HepG2 (cell line): ENCODE data around the gene TBC1D24. TPM values are rescaled to one million over a fixed set of nuclear protein-coding genes. Genes with fewer than 3 reads are reported as not detected.

ENCODE experiments used
- ELF1 ChIP-seq: sonication (generic); formaldehyde crosslinking; IDR thresholded peaks from 2 replicates; pipeline ENCODE4 v1.4.0; 2020; ENCODE audit warnings: missing genetic modification reagents
- MIER2 ChIP-seq: IDR thresholded peaks from 2 replicates; pipeline ENCODE4 v1.6.1; 2016; ENCODE audit warnings: missing biosample characterization, missing genetic modification reagents
- PAX8 ChIP-seq: sonication (generic); formaldehyde crosslinking; IDR thresholded peaks from 2 replicates; pipeline ENCODE4 v1.8.0; 2022; ENCODE audit warnings: mild to moderate bottlenecking, missing genetic modification reagents, borderline replicate concordance
- ZNF33B ChIP-seq: sonication (generic); formaldehyde crosslinking; IDR thresholded peaks from 2 replicates; pipeline ENCODE4 v1.5.1; 2020; ENCODE audit warnings: mild to moderate bottlenecking, missing genetic modification reagents
- ZNF570 ChIP-seq: sonication (generic); formaldehyde crosslinking; IDR thresholded peaks from 2 replicates; pipeline ENCODE4 v1.4.0; 2020; ENCODE audit warnings: mild to moderate bottlenecking, missing genetic modification reagents, borderline replicate concordance
- ZNF597 ChIP-seq: sonication (generic); formaldehyde crosslinking; IDR thresholded peaks from 2 replicates; pipeline ENCODE4 v1.5.0; 2020; ENCODE audit warnings: missing genetic modification reagents
- ZNF609 ChIP-seq: sonication (generic); formaldehyde crosslinking; IDR thresholded peaks from 2 replicates; pipeline ENCODE4 v1.4.0; 2020; ENCODE audit warnings: mild to moderate bottlenecking, missing genetic modification reagents, borderline replicate concordance
- ZNF678 ChIP-seq: sonication (generic); formaldehyde crosslinking; IDR thresholded peaks from 2 replicates; pipeline ENCODE4 v1.4.0; 2020; ENCODE audit warnings: mild to moderate bottlenecking, missing genetic modification reagents
- ZNF773 ChIP-seq: sonication (generic); formaldehyde crosslinking; IDR thresholded peaks from 2 replicates; pipeline ENCODE4 v1.4.0; 2020; ENCODE audit warnings: missing genetic modification reagents, borderline replicate concordance
- ZNF816 ChIP-seq: sonication (generic); formaldehyde crosslinking; IDR thresholded peaks from 2 replicates; pipeline ENCODE4 v1.8.0; 2022; ENCODE audit warnings: missing genetic modification reagents, mild to moderate bottlenecking, borderline replicate concordance
- ZSCAN12 ChIP-seq: sonication (generic); formaldehyde crosslinking; IDR thresholded peaks from 2 replicates; pipeline ENCODE4 v1.9.0; 2021; ENCODE audit warnings: mild to moderate bottlenecking, missing genetic modification reagents
- polyA plus RNA-seq, 8 experiments: library from polyadenylated mRNA; depleted of rRNA in 3 of 8; stranded (reverse) in 7 of 8; unstranded in 1 of 8; fragments of >200 nt; fragmentation: Illumina TruSeq in 4 of 8; extraction: Trizol in 4 of 8; gene quantifications; 2 replicates each; pipeline versions ENCODE4 v1.2.1 to v1.2.3, GENCODE V29; 2011 to 2016; ENCODE audit warnings: low read depth in 4 of 8, missing spikeins in 1 of 8, mixed read lengths in 1 of 8; ENCODE audit not compliant: insufficient read depth in 1 of 8
- total RNA-seq, 5 experiments: library from RNA; depleted of rRNA; stranded (reverse); fragments of >200 nt; fragmentation: Illumina TruSeq; extraction: Trizol; gene quantifications; 2 replicates each; pipeline ENCODE4 v1.2.3, GENCODE V29; 2016; ENCODE audit warnings: low read depth in 1 of 5
- TF ChIP-seq, protein P1 (sequence below), 2 experiments: sonication (generic) in 1 of 2; formaldehyde crosslinking in 1 of 2; IDR thresholded peaks; 2 replicates each; pipeline versions ENCODE4 v1.4.0 to v1.6.1; 2016 to 2020; ENCODE audit warnings: borderline replicate concordance in 1 of 2, low read depth in 1 of 2, mild to moderate bottlenecking in 1 of 2, missing genetic modification reagents in 1 of 2
- TF ChIP-seq, protein P2 (sequence below): sonication (generic); formaldehyde crosslinking; IDR thresholded peaks from 2 replicates; pipeline ENCODE4 v1.8.0; 2022; ENCODE audit warnings: mild to moderate bottlenecking, missing genetic modification reagents, moderate library complexity
- TF ChIP-seq, protein P3 (sequence below): sonication (generic); formaldehyde crosslinking; IDR thresholded peaks from 2 replicates; pipeline ENCODE4 v1.8.0; 2022; ENCODE audit warnings: missing genetic modification reagents, mild to moderate bottlenecking, inconsistent platforms, borderline replicate concordance

The TBC1D24 gene
- total and polyA plus RNA-seq, 2 of the 13 experiments (the other 11 are each of a cell fraction or from before 2014, with no cell fraction given), result 7.7 to 13.7 TPM

DNA sequence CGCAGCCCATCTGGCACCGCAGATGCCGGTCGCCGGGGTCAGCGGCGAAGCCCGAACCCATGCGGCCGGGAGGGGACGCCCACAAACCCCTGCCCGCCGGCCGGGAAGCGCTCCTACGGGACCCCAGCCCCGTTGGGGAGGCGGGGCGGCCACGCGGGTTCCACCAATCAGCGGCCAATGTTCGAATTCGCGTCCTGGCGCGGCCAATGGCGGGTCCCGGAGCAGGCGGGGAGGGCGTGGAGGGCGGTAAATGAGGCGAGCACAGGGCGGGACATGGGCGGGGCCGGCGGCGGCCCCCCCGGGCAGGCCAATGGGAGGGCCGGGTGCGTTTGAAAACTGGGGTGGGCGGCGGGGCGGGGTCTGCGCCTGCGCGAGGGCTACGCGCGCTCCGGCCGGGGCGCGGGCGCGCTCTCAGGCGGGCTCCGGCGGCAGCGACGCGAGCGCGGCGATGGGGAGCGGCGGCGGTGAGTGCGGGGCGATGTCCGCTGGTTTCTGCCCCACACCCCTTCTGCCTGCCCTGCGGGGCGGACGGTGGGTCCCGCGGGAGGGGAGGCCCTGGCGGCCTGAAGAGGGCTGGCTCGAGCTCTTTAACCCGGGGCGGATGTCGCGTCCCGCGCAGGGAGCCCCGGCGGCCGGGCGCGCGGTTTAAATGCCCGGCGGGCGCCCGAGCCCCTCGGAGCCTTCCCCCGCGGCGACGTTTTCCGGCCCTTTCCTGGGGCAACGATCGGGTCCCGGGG, 45.7 kb upstream of the TBC1D24 start, which contains the start of gene CCNF (continued):
- 0 out of 2 replicates have a peak, but pooled peaks have one; percentile 15 for TF ChIP-seq ELF1
- TF ChIP-seq ZNF570 (CRISPR knock-in tag), result no peak; the same call in 1 of the 2 replicates
- 0 out of 2 replicates have a peak, but pooled peaks have one; percentile 59 for TF ChIP-seq PAX8 (CRISPR knock-in tag)
- TF ChIP-seq, protein P1, sequence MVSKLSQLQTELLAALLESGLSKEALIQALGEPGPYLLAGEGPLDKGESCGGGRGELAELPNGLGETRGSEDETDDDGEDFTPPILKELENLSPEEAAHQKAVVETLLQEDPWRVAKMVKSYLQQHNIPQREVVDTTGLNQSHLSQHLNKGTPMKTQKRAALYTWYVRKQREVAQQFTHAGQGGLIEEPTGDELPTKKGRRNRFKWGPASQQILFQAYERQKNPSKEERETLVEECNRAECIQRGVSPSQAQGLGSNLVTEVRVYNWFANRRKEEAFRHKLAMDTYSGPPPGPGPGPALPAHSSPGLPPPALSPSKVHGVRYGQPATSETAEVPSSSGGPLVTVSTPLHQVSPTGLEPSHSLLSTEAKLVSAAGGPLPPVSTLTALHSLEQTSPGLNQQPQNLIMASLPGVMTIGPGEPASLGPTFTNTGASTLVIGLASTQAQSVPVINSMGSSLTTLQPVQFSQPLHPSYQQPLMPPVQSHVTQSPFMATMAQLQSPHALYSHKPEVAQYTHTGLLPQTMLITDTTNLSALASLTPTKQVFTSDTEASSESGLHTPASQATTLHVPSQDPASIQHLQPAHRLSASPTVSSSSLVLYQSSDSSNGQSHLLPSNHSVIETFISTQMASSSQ (IDR thresholded peaks at IDR 0.05; ENCODE audit: low read depth), result no peak
- TF ChIP-seq, protein P1 (CRISPR knock-in tag; IDR thresholded peaks at IDR 0.05; ENCODE audit: borderline replicate concordance), result peak; percentile 61; the same call in 1 of the 2 replicates
- no peak for TF ChIP-seq MIER2
- TF ChIP-seq ZNF33B, result peak; percentile 34; the same call in 1 of the 2 replicates
- TF ChIP-seq, protein P2, sequence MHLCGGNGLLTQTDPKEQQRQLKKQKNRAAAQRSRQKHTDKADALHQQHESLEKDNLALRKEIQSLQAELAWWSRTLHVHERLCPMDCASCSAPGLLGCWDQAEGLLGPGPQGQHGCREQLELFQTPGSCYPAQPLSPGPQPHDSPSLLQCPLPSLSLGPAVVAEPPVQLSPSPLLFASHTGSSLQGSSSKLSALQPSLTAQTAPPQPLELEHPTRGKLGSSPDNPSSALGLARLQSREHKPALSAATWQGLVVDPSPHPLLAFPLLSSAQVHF, result peak; percentile 70; the same call in 1 of the 2 replicates
- TF ChIP-seq, protein P3, sequence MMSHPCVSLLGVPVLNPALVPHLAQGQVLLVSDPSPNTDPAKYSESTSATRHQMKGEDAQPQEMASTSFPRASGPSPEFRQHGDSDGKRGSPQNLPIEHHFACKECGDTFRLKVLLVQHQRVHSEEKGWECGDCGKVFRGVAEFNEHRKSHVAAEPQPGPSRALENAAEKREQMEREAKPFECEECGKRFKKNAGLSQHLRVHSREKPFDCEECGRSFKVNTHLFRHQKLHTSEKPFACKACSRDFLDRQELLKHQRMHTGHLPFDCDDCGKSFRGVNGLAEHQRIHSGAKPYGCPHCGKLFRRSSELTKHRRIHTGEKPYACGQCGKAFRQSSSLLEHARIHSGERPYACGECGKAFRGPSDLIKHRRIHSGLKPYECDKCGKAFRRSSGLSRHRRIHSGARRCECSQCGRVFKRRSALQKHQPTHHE, result no peak; the same call in 1 of the 2 replicates
- peak; percentile 31; the same call in 1 of the 2 replicates for TF ChIP-seq ZNF816
- 0 out of 2 replicates have a peak, but pooled peaks have one; percentile 50 for TF ChIP-seq ZNF678
- no peak for TF ChIP-seq ZNF597 (CRISPR knock-in tag)
- peak; percentile 32; the same call in 1 of the 2 replicates for TF ChIP-seq ZNF609
- peak; percentile 71; the same call in 1 of the 2 replicates for TF ChIP-seq ZSCAN12 (CRISPR knock-in tag)
- peak; percentile 74; the same call in 1 of the 2 replicates for TF ChIP-seq ZNF773 (CRISPR knock-in tag)
